OCI-LY1 (cell line): Measurements from ENCODE around the gene PPP1R18.

Experiments used
- CTCF ChIP-seq: fragments of 200-600 bp; sonication (generic), shearing (Covaris generic); IDR thresholded peaks from 2 replicates; pipeline ENCODE4 v1.5.1; 2017; ENCODE audit warnings: mild to moderate bottlenecking, antibody characterized with exemption, low read length, moderate library complexity, mixed read lengths
- EZH2 ChIP-seq: fragments of 200-600 bp; sonication (generic), shearing (Covaris generic); IDR thresholded peaks from 2 replicates; pipeline ENCODE4 v1.8.0; 2017; ENCODE audit warnings: borderline replicate concordance, mixed run types, mild to moderate bottlenecking, antibody characterized with exemption, low read length, moderate library complexity, mixed read lengths

- TF ChIP-seq CTCF = no peak
- no peak for TF ChIP-seq EZH2
Measured at GRCh38 chr6:30724906-30725667, 38.6 kb upstream of the PPP1R18 start.
